ENCODE results near the gene BTG3. TPM values are rescaled to one million over a fixed set of nuclear protein-coding genes. Genes with fewer than 3 reads are reported as not detected.

Gene BTG3, protein sequence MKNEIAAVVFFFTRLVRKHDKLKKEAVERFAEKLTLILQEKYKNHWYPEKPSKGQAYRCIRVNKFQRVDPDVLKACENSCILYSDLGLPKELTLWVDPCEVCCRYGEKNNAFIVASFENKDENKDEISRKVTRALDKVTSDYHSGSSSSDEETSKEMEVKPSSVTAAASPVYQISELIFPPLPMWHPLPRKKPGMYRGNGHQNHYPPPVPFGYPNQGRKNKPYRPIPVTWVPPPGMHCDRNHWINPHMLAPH
- total RNA-seq = 42.9 TPM

DNA sequence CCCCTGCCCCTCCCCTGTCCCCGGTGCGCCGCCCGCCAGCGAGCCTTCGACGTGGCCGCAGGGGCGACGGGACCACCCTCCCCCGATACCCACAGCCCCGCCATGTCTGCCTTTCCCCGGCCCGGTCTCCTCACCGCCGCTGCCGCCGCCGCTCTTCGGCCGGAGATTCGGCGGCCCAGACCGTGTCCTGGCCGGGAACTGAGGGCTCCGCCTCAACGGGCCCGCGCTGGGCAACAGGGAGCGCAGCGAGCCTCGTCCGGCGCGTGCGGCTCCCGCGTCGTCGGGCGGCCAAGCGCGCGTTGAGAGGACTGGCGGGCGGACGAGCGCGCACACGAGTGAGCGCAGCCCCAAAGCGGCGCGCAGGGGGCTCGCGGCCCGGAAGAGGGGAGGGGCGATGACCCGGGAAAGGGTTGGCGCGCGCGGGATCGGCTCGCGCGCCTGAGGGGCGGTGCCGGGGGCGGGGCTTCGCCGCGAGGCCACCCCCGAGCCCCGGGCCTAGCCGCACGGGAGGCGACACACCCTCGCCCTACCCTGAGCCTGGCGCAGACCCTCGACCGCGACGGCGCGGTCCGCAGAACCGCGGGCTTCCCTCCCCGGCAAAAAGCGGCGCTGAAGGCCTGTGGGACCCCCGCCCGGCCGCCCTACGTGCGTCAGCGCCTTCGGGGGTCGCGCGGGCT, at the start of gene BTG3:
Gene BTG3 (minus strand): TSS at position 337 of the 677 bp plus-strand sequence. CDS start 3,757 bp downstream, outside the sequence.

Small RNA genes lying within 50 kb of the gene (small RNA-seq; reads per million reads assigned to genes)
- not detected for gene RF00019 (ENCODE audit: low replicate concordance)

Other genes starting within 250 kb of the BTG3 start
- 51.1 TPM for gene CXADR, start 99.9 kb downstream of the BTG3 start, total RNA-seq
- 17.6 TPM for gene C21orf91, start 206.5 kb upstream of the BTG3 start, total RNA-seq

All from metanephros (tissue), 2 donors.